Measurements from ENCODE around the gene CHST7.

CHST7 gene

GRCh38 chrX:46573892-46574773 lies 568 bp downstream of the CHST7 start:
- peak; percentile 48 for DNase-seq

GRCh38 chrX:46574774-46575381 lies 1.3 kb downstream of the CHST7 start:
- peak; percentile 27 for DNase-seq

- no peak for DNase-seq
These were observed 2.0 kb downstream of the CHST7 start for GRCh38 chrX:46575586-46575985.

- DNase-seq: no peak
These were observed 2.4 kb downstream of the CHST7 start for GRCh38 chrX:46575991-46576392.

- no peak for DNase-seq
These were observed 2.9 kb downstream of the CHST7 start for GRCh38 chrX:46576458-46576857.

GRCh38 chrX:46577221-46578005 lies 3.8 kb downstream of the CHST7 start:
- no peak for DNase-seq

- DNase-seq: no peak
These were observed 5.7 kb downstream of the CHST7 start for GRCh38 chrX:46579250-46579649.

- no peak for DNase-seq
These were observed 7.0 kb downstream of the CHST7 start for GRCh38 chrX:46580613-46581012.

- no peak for DNase-seq
These were observed 8.8 kb downstream of the CHST7 start for GRCh38 chrX:46582325-46582724.

- DNase-seq: no peak
These were observed 9.4 kb downstream of the CHST7 start for GRCh38 chrX:46582966-46583365.

GRCh38 chrX:46584736-46585135 lies 11.2 kb downstream of the CHST7 start:
- no peak for DNase-seq

- no peak for DNase-seq
These were observed 13.6 kb downstream of the CHST7 start for GRCh38 chrX:46587158-46587557.

- no peak for DNase-seq
These were observed 14.2 kb downstream of the CHST7 start for GRCh38 chrX:46587753-46588171.

- no peak for DNase-seq
These were observed 14.7 kb downstream of the CHST7 start for GRCh38 chrX:46588263-46588662.

- no peak for DNase-seq
These were observed 16.6 kb downstream of the CHST7 start for GRCh38 chrX:46589977-46590723.

- no peak for DNase-seq
These were observed 21.5 kb downstream of the CHST7 start for GRCh38 chrX:46595084-46595483.

- no peak for DNase-seq
These were observed 23.6 kb downstream of the CHST7 start for GRCh38 chrX:46597208-46597607.

GRCh38 chrX:46597771-46598170 lies 24.2 kb downstream of the CHST7 start:
- no peak for DNase-seq

GRCh38 chrX:46599051-46599560 lies 25.5 kb downstream of the CHST7 start:
- DNase-seq: no peak

GRCh38 chrX:46601283-46601682 lies 27.7 kb downstream of the CHST7 start:
- DNase-seq: no peak

- DNase-seq: no peak
These were observed 29.0 kb downstream of the CHST7 start for GRCh38 chrX:46602468-46603102.

- no peak for DNase-seq
These were observed 34.4 kb downstream of the CHST7 start for GRCh38 chrX:46607916-46608315.

Measured in activated gamma-delta T cell (primary cell).